ENCODE results near the gene PASK.

Gene PASK

DNA sequence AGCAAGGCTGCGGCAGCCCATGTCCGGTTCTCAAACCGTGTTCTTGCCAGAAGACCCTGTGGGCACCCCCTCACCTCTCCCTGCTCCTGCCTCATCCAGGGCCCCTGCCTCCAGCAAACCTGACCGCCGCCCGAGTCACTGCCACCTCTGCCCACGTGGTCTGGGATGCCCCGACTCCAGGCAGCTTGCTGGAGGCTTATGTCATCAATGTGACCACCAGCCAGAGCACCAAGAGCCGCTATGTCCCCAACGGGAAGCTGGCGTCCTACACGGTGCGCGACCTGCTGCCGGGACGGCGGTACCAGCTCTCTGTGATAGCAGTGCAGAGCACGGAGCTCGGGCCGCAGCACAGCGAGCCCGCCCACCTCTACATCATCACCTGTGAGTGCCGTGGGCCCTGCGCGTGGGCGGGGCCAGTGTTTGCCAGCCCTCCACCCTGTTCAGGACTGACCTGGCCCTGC lies 79.4 kb downstream of the PASK start:
- no peaks in the 10 kb centered on the region for H3K27me3 Mint-ChIP-seq
- H3K4me3 Mint-ChIP-seq = no peak overlapping the region
- no peaks in the 10 kb centered on the region for H3K9me3 Mint-ChIP-seq (ENCODE audit: low read depth)
- H3K4me1 Mint-ChIP-seq (ENCODE audit: low read depth) = no peaks in the 10 kb centered on the region
- H3K36me3 Mint-ChIP-seq = no peaks in the 10 kb centered on the region
- no peak overlapping the region for H3K27ac Mint-ChIP-seq

DNA sequence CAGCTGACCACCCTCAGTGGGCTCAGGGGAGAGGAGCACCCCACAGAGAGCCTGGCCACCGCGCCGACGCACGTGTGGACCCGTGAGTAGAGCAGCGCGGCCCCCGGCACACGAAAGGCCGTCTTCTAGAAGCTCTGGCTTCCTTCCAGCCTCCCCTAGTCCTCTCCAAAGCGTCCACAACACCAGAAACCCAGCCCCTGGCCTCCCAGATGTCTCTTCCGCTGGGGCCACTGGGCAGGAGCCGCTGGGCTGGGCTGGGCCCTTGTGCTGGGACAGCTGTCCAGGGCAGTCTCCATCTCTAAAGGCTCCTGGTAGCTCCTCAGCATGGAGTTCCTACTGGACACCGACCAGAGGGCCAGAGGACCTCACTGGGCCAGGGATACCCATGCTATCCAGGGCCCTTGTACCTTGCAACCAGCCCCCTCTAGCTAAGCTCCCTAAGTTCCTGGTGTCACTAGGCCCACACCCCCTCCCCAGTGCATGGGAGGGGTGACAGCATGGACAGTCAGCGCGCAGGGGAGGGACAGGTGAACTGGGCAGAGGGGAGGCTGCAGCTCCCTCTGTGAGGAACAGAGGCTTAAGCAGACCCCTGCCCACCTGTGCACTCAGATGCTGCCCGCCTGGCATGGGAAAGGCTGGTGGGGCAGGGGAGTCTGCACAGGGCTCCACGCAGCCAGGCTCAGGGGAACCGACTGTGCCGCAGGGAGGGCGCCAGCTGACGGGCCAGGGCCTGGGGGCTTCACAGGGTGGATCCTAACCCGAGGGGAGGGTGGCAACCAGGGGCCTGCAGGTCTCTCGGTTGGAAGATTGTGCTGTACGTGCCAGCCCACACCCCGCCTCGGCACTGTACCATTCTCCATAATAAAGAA lies 80.1 kb downstream of the PASK start:
- Mint-ChIP-seq H3K4me1 (ENCODE audit: low read depth) (peaks cover 2% of the 10 kb centered on the region), H3K4me3 (no peak overlapping the region), H3K27me3 (no peaks in the 10 kb centered on the region), H3K27ac (no peak overlapping the region), H3K36me3 (no peaks in the 10 kb centered on the region), H3K9me3 (ENCODE audit: low read depth) (no peaks in the 10 kb centered on the region)

GRCh38 chr2:241068136-241068941 lies 80.9 kb downstream of the PASK start:
- H3K36me3 Mint-ChIP-seq = no peaks in the 10 kb centered on the region
- no peaks in the 10 kb centered on the region for H3K9me3 Mint-ChIP-seq (ENCODE audit: low read depth)
- no peak overlapping the region for H3K27ac Mint-ChIP-seq
- H3K4me3 Mint-ChIP-seq = no peak overlapping the region
- H3K4me1 Mint-ChIP-seq (ENCODE audit: low read depth) = peaks cover 3% of the 10 kb centered on the region
- H3K27me3 Mint-ChIP-seq = no peaks in the 10 kb centered on the region

DNA sequence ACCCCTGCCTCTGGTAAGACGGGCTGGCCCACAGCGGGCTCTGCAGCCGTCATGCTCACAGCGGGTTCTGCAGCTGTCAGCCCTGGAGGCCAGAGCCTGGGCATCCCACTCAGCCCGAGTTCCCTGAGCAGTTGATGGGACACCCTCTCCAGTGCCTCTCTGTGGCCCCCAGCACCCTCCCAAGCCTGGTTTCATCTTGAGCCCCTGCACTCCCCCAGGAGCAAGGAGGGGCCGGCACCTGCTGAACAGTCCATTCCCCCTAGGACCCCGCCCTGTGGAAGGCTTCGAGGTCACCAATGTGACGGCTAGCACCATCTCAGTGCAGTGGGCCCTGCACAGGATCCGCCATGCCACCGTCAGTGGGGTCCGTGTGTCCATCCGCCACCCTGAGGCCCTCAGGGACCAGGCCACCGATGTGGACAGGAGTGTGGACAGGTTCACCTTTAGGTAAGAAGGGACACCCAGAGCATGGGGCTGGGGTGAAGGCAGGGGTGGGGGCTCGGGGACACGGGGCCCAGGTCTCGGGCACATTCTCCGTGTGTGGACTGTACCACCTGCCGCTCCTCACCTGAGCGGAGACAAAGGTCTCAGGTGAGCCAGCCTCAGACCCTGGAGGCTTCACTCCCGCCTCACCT lies 81.7 kb downstream of the PASK start:
- peaks cover 5% of the 10 kb centered on the region for H3K4me1 Mint-ChIP-seq (ENCODE audit: low read depth)
- H3K27me3 Mint-ChIP-seq = no peaks in the 10 kb centered on the region
- no peaks in the 10 kb centered on the region for H3K9me3 Mint-ChIP-seq (ENCODE audit: low read depth)
- H3K27ac Mint-ChIP-seq = no peak overlapping the region
- no peaks in the 10 kb centered on the region for H3K36me3 Mint-ChIP-seq
- H3K4me3 Mint-ChIP-seq = no peak overlapping the region

GRCh38 chr2:241066893-241067341 lies 82.4 kb downstream of the PASK start:
- Mint-ChIP-seq H3K4me1 (ENCODE audit: low read depth) (peaks cover 6% of the 10 kb centered on the region), H3K27ac (no peak overlapping the region), H3K36me3 (no peaks in the 10 kb centered on the region)

GRCh38 chr2:241066171-241066892 lies 82.9 kb downstream of the PASK start:
- no peaks in the 10 kb centered on the region for H3K9me3 Mint-ChIP-seq (ENCODE audit: low read depth)
- no peak overlapping the region for H3K27ac Mint-ChIP-seq
- H3K4me3 Mint-ChIP-seq = no peak overlapping the region
- no peaks in the 10 kb centered on the region for H3K27me3 Mint-ChIP-seq
- H3K36me3 Mint-ChIP-seq = no peaks in the 10 kb centered on the region
- H3K4me1 Mint-ChIP-seq (ENCODE audit: low read depth) = peaks cover 6% of the 10 kb centered on the region

More at GRCh38 chr2:241066893-241067341, 82.4 kb downstream of the PASK start:
- no peaks in the 10 kb centered on the region for H3K9me3 Mint-ChIP-seq (ENCODE audit: low read depth)
- no peak overlapping the region for H3K4me3 Mint-ChIP-seq
- no peaks in the 10 kb centered on the region for H3K27me3 Mint-ChIP-seq

GRCh38 chr2:241065355-241065803 lies 83.9 kb downstream of the PASK start:
- Mint-ChIP-seq H3K4me3 (no peak overlapping the region), H3K27me3 (no peaks in the 10 kb centered on the region), H3K4me1 (ENCODE audit: low read depth) (peaks cover 6% of the 10 kb centered on the region), H3K36me3 (no peaks in the 10 kb centered on the region), H3K27ac (no peak overlapping the region), H3K9me3 (ENCODE audit: low read depth) (no peaks in the 10 kb centered on the region)

DNA sequence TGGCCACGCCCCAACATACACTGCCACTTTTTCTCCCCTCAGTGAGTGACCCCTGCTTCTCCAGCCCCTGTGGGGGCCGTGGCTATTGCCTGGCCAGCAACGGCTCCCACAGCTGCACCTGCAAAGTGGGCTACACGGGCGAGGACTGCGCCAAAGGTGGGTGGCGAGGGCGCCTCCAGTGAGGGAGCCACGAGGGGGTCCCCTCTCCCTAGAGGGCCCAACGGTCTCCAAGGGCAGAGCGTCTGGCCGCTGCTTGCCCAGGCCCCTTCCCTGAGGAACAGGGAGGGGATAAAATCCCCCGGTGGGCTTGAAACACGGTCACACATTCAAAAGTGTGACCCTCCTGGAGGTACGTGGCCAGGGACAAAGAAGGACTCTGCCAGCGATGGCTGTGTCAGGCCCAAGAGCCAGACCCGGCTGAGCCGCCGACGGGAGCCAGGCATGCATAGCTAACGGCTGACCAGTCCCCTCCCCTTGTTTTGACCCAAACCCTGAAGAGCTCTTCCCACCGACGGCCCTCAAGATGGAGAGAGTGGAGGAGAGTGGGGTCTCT lies 84.4 kb downstream of the PASK start:
- Mint-ChIP-seq H3K27ac (no peak overlapping the region), H3K9me3 (ENCODE audit: low read depth) (no peaks in the 10 kb centered on the region), H3K4me3 (no peak overlapping the region), H3K27me3 (no peaks in the 10 kb centered on the region), H3K36me3 (no peaks in the 10 kb centered on the region), H3K4me1 (ENCODE audit: low read depth) (peaks cover 6% of the 10 kb centered on the region)

- Mint-ChIP-seq H3K27me3 (no peaks in the 10 kb centered on the region), H3K36me3 (peaks cover under 1% of the 10 kb centered on the region), H3K27ac (no peak overlapping the region), H3K4me1 (ENCODE audit: low read depth) (peaks cover 6% of the 10 kb centered on the region), H3K9me3 (ENCODE audit: low read depth) (no peaks in the 10 kb centered on the region), H3K4me3 (peak overlapping the region; percentile 59)
Measured at GRCh38 chr2:241064008-241064801, 85.1 kb downstream of the PASK start.

DNA sequence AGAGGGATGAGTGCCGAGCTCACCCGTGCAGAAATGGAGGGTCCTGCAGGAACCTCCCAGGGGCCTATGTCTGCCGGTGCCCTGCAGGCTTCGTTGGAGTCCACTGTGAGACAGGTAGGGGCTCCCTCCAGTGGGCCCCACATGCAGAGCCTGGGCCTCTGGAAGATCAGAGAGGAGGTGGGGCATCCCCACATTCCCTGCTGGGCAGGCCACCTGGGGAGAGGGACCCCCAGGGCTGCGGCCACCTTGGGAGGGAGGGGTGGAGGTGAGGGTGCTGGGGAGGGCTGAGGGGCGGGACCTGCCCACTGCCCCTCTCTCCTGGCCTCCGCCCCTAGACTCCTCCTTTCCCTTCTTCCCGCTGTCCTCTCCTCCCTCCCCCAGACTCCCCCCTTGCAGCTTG lies 85.7 kb downstream of the PASK start:
- peaks cover 2% of the 10 kb centered on the region for H3K36me3 Mint-ChIP-seq
- H3K27me3 Mint-ChIP-seq = no peaks in the 10 kb centered on the region
- H3K4me3 Mint-ChIP-seq = peak overlapping the region; percentile 59
- no peaks in the 10 kb centered on the region for H3K9me3 Mint-ChIP-seq (ENCODE audit: low read depth)
- H3K27ac Mint-ChIP-seq = no peak overlapping the region
- peaks cover 6% of the 10 kb centered on the region for H3K4me1 Mint-ChIP-seq (ENCODE audit: low read depth)

DNA sequence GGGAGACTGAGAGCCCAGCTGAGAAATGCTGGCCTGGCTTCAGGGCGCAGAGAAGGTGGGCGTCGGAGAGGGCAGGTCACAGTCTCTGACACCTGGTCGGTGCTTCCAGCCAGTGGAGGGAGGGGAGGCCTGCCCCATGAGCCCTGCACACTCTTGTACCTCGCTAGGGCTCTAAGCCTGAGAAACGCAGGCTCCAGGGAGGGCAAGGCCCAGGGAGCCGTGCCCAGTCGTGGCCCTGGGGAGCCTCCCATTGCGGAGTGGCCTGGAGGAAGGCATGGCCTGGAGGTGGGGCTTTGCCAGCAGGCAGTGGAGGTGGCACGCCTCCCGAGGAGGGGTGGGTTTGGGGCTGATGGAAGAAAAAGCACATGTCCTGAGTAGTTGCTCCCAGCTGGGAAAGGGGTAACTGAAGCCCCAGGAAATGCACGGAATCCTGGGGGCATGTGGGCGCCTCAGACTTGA lies 86.2 kb downstream of the PASK start:
- peaks cover 2% of the 10 kb centered on the region for H3K36me3 Mint-ChIP-seq
- no peak overlapping the region for H3K4me3 Mint-ChIP-seq
- H3K27me3 Mint-ChIP-seq = no peaks in the 10 kb centered on the region
- H3K4me1 Mint-ChIP-seq (ENCODE audit: low read depth) = peaks cover 6% of the 10 kb centered on the region
- H3K27ac Mint-ChIP-seq = no peak overlapping the region
- H3K9me3 Mint-ChIP-seq (ENCODE audit: low read depth) = no peaks in the 10 kb centered on the region

- Mint-ChIP-seq H3K9me3 (ENCODE audit: low read depth) (no peaks in the 10 kb centered on the region), H3K27ac (no peak overlapping the region), H3K27me3 (no peaks in the 10 kb centered on the region), H3K4me3 (no peak overlapping the region), H3K36me3 (peaks cover 2% of the 10 kb centered on the region), H3K4me1 (ENCODE audit: low read depth) (peaks cover 6% of the 10 kb centered on the region)
Measured at GRCh38 chr2:241062389-241063092, 86.7 kb downstream of the PASK start.

GRCh38 chr2:241061275-241061674 lies 88.0 kb downstream of the PASK start:
- no peaks in the 10 kb centered on the region for H3K9me3 Mint-ChIP-seq (ENCODE audit: low read depth)
- no peak overlapping the region for H3K27ac Mint-ChIP-seq
- H3K4me1 Mint-ChIP-seq (ENCODE audit: low read depth) = peaks cover 6% of the 10 kb centered on the region
- H3K4me3 Mint-ChIP-seq = no peak overlapping the region
- peaks cover 2% of the 10 kb centered on the region for H3K36me3 Mint-ChIP-seq
- H3K27me3 Mint-ChIP-seq = no peaks in the 10 kb centered on the region

All from activated naive CD8-positive, alpha-beta T cell (primary cell).